ENCODE results near the gene FNDC11.

The FNDC11 gene

DNA sequence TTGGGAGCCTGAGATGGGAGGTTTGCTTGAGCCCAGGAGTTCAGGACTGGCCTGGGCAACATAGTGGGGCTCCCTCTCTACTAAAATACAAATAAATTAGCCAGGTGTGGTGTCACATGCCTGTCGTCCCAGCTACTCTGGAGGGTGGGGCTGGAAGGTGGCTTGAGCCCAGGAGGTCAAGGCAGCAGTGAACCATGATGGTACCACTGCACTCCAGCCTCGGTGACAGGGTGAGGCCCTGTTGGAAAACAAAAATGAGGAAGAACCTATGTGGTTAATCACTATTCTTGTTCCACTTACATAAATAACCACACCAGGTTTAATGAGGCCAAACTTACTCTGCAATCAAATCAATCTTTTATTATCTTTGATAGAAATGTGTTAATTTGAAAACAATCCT is 28.0 kb upstream of the FNDC11 start:
- TF ChIP-seq ZNF274 (IDR thresholded peaks at IDR 0.05; ENCODE audit: low read depth, low read length) (no peak), SUZ12 (IDR thresholded peaks at IDR 0.05; ENCODE audit: extremely low read depth, insufficient read depth, insufficient read length) (no peak), YY1 (IDR thresholded peaks at IDR 0.05; ENCODE audit: insufficient read depth, insufficient read length) (no peak)
- Histone ChIP-seq H3K4me3 (ENCODE audit: insufficient read length, low read depth) (no peak overlapping the region), H3K27me3 (ENCODE audit: insufficient read depth, insufficient read length) (no peaks in the 10 kb centered on the region), H3K9me3 (ENCODE audit: insufficient read depth, low read length) (peaks cover 18% of the 10 kb centered on the region; the same call in 1 of the 2 replicates), H3K9ac (ENCODE audit: insufficient read length, low read depth) (no peak overlapping the region), H3K36me3 (ENCODE audit: insufficient read depth, insufficient read length, low read length) (peaks cover 29% of the 10 kb centered on the region), H3K4me1 (ENCODE audit: insufficient read depth, insufficient read length) (peaks cover 28% of the 10 kb centered on the region)
- no peak for DNase-seq (ENCODE audit: low read depth, low spot score)

DNA sequence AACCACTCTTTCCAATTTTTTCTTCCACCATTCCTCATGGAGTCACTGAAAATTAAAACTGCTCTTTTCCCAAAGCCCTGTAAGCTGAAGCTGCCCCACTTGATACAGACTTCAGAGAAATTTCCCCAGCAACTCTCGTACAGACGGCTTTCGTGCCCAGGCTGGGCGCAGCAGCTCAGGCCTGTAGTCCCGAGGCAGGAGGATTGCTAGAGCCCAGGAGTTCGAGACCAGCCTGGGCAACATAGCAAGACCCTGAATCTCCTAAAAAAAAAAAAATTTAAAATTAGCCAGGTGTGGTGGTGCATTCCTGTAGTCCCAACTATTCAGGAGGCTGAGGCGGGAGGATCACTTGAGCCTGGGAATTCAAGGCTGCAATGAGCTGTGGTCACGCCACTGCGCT is 26.8 kb upstream of the FNDC11 start:
- H3K9ac ChIP-seq (ENCODE audit: insufficient read length, low read depth): no peak overlapping the region
- H3K36me3 ChIP-seq (ENCODE audit: insufficient read depth, insufficient read length, low read length): peaks cover 18% of the 10 kb centered on the region
- no peaks in the 10 kb centered on the region for H3K27me3 ChIP-seq (ENCODE audit: insufficient read depth, insufficient read length)
- H3K4me3 ChIP-seq (ENCODE audit: insufficient read length, low read depth): no peak overlapping the region
- no peak for TF ChIP-seq ZNF274 (IDR thresholded peaks at IDR 0.05; ENCODE audit: low read depth, low read length)
- TF ChIP-seq YY1 (IDR thresholded peaks at IDR 0.05; ENCODE audit: insufficient read depth, insufficient read length): no peak
- TF ChIP-seq SUZ12 (IDR thresholded peaks at IDR 0.05; ENCODE audit: extremely low read depth, insufficient read depth, insufficient read length): no peak
- H3K4me1 ChIP-seq (ENCODE audit: insufficient read depth, insufficient read length): peaks cover 26% of the 10 kb centered on the region
- H3K9me3 ChIP-seq (ENCODE audit: insufficient read depth, low read length): peaks cover 17% of the 10 kb centered on the region; the same call in 1 of the 2 replicates
- DNase-seq (ENCODE audit: low read depth, low spot score): no peak

DNA sequence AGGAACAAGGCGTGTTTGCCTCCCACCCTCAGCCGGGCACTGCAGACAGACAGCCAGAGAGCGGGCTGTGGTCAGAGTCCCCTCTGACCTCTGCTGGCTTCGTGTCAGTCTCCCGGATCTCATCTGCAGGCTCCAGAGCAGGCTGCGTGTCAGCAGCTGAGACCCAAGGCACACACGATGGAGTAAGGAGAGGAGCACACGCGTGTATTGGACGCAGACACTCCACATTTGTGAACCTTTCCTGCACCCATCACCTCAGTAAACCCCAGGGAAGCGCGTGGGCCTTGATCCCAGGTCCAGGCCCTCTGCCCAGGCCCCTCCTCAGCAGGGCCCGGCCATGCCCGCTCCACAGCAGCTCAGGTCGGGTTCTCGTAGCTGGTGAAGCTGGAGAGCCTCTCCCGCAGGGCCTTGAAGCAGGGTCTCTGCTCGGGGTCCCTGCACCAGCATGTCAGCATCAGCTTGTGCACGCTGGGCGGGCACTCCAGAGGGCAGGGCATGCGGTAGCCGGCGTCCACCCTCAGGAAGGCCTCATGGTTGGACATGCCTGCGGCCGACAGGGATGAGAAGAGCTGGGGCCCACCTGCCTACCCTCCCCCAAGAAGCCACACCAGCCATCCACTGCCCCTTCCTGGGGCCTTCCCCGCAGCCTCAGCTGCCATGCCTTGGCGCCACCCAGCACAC is 24.6 kb upstream of the FNDC11 start:
- Histone ChIP-seq H3K4me3 (ENCODE audit: insufficient read length, low read depth) (no peak overlapping the region), H3K4me1 (ENCODE audit: insufficient read depth, insufficient read length) (peaks cover 30% of the 10 kb centered on the region), H3K36me3 (ENCODE audit: insufficient read depth, insufficient read length, low read length) (no peaks in the 10 kb centered on the region), H3K27me3 (ENCODE audit: insufficient read depth, insufficient read length) (no peaks in the 10 kb centered on the region), H3K9me3 (ENCODE audit: insufficient read depth, low read length) (no peaks in the 10 kb centered on the region), H3K9ac (ENCODE audit: insufficient read length, low read depth) (no peak overlapping the region)
- TF ChIP-seq YY1 (IDR thresholded peaks at IDR 0.05; ENCODE audit: insufficient read depth, insufficient read length): no peak
- no peak for TF ChIP-seq SUZ12 (IDR thresholded peaks at IDR 0.05; ENCODE audit: extremely low read depth, insufficient read depth, insufficient read length)
- TF ChIP-seq ZNF274 (IDR thresholded peaks at IDR 0.05; ENCODE audit: low read depth, low read length): no peak
- no peak for DNase-seq (ENCODE audit: low read depth, low spot score)

DNA sequence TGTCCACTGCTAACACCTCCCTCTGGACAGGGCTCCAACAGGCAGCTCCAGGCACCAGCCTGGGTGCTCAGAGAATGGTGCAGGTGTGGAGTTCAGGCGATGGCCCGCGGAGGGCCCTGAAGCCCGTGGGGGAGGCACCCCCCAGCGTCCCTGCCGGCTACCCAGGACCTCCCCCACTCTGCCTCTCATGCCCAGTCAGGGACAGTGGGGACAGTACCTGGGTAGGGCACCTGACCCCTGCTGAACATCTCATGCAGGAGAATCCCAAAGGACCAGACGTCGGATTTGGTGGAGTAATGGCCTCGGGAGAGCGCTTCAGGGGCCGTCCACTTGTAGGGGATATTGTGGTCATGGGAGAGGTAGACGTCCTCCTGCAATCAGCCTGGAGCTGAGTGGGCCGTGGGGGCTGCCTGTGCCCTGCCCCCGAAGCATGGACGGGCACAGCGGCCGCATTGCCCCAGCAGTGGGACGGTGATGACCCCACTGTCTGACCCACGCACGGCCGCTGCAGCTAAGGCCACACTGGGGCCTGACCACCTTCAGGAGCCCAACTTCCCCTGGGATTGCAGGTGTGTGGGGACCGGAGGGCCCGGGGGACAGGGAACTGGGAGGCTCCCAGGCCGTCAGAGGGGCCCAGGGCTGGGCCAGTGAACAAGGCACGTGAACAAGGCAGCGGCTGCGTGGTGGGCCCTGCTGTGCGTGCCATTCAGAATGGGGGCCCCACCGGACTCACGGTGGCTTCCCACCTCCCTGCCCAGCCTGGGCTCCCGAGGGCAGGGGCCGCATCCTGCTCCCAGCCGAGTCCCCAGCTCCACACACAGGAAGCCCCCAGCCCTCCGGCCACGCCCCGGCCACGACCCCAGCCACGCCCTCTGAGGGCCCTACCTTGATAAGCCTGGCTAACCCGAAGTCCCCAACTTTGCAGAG is 23.8 kb upstream of the FNDC11 start:
- no peak for DNase-seq (ENCODE audit: low read depth, low spot score)
- no peak overlapping the region for H3K9ac ChIP-seq (ENCODE audit: insufficient read length, low read depth)
- no peaks in the 10 kb centered on the region for H3K27me3 ChIP-seq (ENCODE audit: insufficient read depth, insufficient read length)
- H3K4me1 ChIP-seq (ENCODE audit: insufficient read depth, insufficient read length): peaks cover 35% of the 10 kb centered on the region
- H3K36me3 ChIP-seq (ENCODE audit: insufficient read depth, insufficient read length, low read length): no peaks in the 10 kb centered on the region
- H3K9me3 ChIP-seq (ENCODE audit: insufficient read depth, low read length): no peaks in the 10 kb centered on the region
- H3K4me3 ChIP-seq (ENCODE audit: insufficient read length, low read depth): no peak overlapping the region
- TF ChIP-seq YY1 (IDR thresholded peaks at IDR 0.05; ENCODE audit: insufficient read depth, insufficient read length): no peak
- TF ChIP-seq SUZ12 (IDR thresholded peaks at IDR 0.05; ENCODE audit: extremely low read depth, insufficient read depth, insufficient read length): no peak
- no peak for TF ChIP-seq ZNF274 (IDR thresholded peaks at IDR 0.05; ENCODE audit: low read depth, low read length)

DNA sequence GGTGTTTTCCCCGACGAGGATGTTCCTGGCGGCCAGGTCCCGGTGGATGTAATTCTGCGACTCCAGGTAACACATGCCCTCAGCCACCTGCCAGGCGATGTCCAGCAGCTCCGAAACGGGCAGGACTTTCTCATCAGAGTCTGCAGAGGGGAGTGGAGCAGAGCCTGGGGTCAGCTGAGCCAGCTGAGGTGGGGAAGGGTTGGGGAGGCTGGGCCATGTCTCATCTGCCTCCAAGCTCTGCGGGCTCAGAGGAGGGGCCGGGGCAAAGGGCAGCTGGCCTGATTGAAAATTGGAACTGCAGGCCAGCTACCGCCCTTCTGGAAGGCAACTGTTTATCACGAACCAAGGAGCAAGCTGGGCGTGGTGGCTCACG is 23.2 kb upstream of the FNDC11 start:
- Histone ChIP-seq H3K4me1 (ENCODE audit: insufficient read depth, insufficient read length) (peaks cover 39% of the 10 kb centered on the region), H3K9me3 (ENCODE audit: insufficient read depth, low read length) (no peaks in the 10 kb centered on the region), H3K36me3 (ENCODE audit: insufficient read depth, insufficient read length, low read length) (no peaks in the 10 kb centered on the region), H3K27me3 (ENCODE audit: insufficient read depth, insufficient read length) (no peaks in the 10 kb centered on the region), H3K9ac (ENCODE audit: insufficient read length, low read depth) (no peak overlapping the region), H3K4me3 (ENCODE audit: insufficient read length, low read depth) (no peak overlapping the region)
- TF ChIP-seq YY1 (IDR thresholded peaks at IDR 0.05; ENCODE audit: insufficient read depth, insufficient read length) (no peak), ZNF274 (IDR thresholded peaks at IDR 0.05; ENCODE audit: low read depth, low read length) (no peak), SUZ12 (IDR thresholded peaks at IDR 0.05; ENCODE audit: extremely low read depth, insufficient read depth, insufficient read length) (no peak)
- DNase-seq (ENCODE audit: low read depth, low spot score): no peak

DNA sequence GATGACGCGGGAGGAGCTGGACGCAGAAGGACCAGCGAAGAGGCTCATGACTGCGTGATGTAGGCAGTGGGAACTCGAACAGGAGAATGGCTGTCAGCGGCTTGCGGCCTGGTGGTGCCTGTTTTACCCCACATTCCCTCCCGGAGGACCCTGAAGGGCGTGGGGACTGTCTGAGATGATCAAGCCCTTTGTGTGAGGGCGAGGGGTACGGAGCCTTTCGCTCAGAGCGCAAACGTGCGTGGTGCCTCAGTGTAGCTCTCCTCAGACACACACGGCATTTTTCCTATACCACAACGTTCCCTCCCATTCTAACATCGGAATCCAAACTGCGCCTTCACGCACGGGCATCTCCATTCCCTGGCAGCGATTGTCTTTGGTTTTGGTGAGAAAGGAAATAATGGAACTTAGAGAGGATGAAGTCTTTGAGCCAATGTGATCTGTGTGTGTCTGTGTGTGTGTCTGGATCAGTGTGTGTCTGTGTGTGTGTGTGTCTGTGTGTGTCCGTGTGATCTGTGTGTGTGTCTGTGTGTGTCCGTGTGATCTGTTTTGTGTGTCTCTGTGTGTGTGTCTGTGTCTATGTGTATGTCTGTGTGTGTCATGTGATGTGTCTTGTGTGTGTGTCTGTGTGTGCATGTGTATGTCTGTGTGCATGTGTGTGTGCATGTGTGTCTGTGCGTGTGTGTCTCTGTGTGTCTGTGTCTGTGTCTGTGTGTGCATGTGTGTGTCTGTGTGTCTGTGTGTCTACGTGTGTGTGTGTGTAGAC is 22.1 kb upstream of the FNDC11 start:
- DNase-seq (ENCODE audit: low read depth, low spot score): no peak
- H3K4me3 ChIP-seq (ENCODE audit: insufficient read length, low read depth): no peak overlapping the region
- no peak for TF ChIP-seq SUZ12 (IDR thresholded peaks at IDR 0.05; ENCODE audit: extremely low read depth, insufficient read depth, insufficient read length)
- no peak for TF ChIP-seq YY1 (IDR thresholded peaks at IDR 0.05; ENCODE audit: insufficient read depth, insufficient read length)
- no peak for TF ChIP-seq ZNF274 (IDR thresholded peaks at IDR 0.05; ENCODE audit: low read depth, low read length)
- no peaks in the 10 kb centered on the region for H3K27me3 ChIP-seq (ENCODE audit: insufficient read depth, insufficient read length)
- H3K9me3 ChIP-seq (ENCODE audit: insufficient read depth, low read length): no peaks in the 10 kb centered on the region
- H3K36me3 ChIP-seq (ENCODE audit: insufficient read depth, insufficient read length, low read length): no peaks in the 10 kb centered on the region
- H3K9ac ChIP-seq (ENCODE audit: insufficient read length, low read depth): peak overlapping the region; percentile 6
- peaks cover 44% of the 10 kb centered on the region for H3K4me1 ChIP-seq (ENCODE audit: insufficient read depth, insufficient read length)

All from NT2/D1 (cell line).